Endothelial cell of umbilical vein (primary cell): ENCODE data around the gene GRID2. TPM values are rescaled to one million over a fixed set of nuclear protein-coding genes. Genes with fewer than 3 reads are reported as not detected.

Experiments
- BruUV-seq: library from RNA; stranded (reverse); fragments of 400-500 nt; replicated peaks from 2 replicates; lab custom pipeline; 2021; lab: Mats Ljungman, UMichigan
- CTCF ChIA-PET: fragments of 300-600, 350-600 bp; sonication (Branson Sonifier 250); formaldehyde crosslinking; loops from one replicate; lab custom pipeline; 2021; ENCODE audit warnings: antibody characterized with exemption, inconsistent platforms; lab: Charles Lee
- POLR2A ChIA-PET: fragments of 300-600, 350-600 bp; sonication (Branson Sonifier 250); formaldehyde crosslinking; loops from one replicate; lab custom pipeline; 2021; ENCODE audit warnings: antibody characterized with exemption, inconsistent platforms; lab: Charles Lee
- DNase-seq: peaks from one replicate; pipeline ENCODE4 v3.0.0-alpha.2; 2011; ENCODE audit warnings: low read depth, low spot score
- FAIRE-seq: peaks from 2 replicates; lab custom pipeline; 2011; peaks lifted over from hg19 to GRCh38; lab: Jason Lieb, UNC
- H2AFZ ChIP-seq: 2 replicates; pipeline ENCODE4 v1.6.0; 2012; ENCODE audit warnings: low read depth, low read length, control low read depth, inconsistent platforms
- H3K27ac ChIP-seq: 2 replicates; pipeline ENCODE4 v1.5.1; 2011; ENCODE audit warnings: low read depth, mild to moderate bottlenecking, control low read depth, low read length, moderate library complexity; ENCODE audit not compliant: insufficient read depth
- H3K27me3 ChIP-seq, 2 experiments: 2 replicates each; pipeline versions ENCODE4 v1.6.0 to v1.6.1; 2011; ENCODE audit warnings: low read length in 2 of 2, mixed read lengths in 1 of 2; ENCODE audit not compliant: control insufficient read depth in 2 of 2, insufficient read depth in 2 of 2
- H3K36me3 ChIP-seq, 2 experiments: 2 replicates in 1 of 2; 3 replicates in 1 of 2; pipeline ENCODE4 v1.5.1; 2011; ENCODE audit warnings: low read length in 2 of 2, mild to moderate bottlenecking in 1 of 2, moderate library complexity in 1 of 2; ENCODE audit not compliant: control insufficient read depth in 2 of 2, insufficient read depth in 2 of 2; ENCODE audit errors: extremely low read depth in 1 of 2
- H3K4me1 ChIP-seq: 3 replicates; pipeline ENCODE4 v1.5.1; 2011; ENCODE audit warnings: mild to moderate bottlenecking, low read length; ENCODE audit not compliant: control insufficient read depth, insufficient read depth; ENCODE audit errors: extremely low read depth
- H3K4me2 ChIP-seq: 2 replicates; pipeline ENCODE4 v1.6.1; 2011; ENCODE audit warnings: low read length, control low read depth, mixed read lengths; ENCODE audit not compliant: insufficient read depth
- H3K4me3 ChIP-seq, 3 experiments: fragments of 200-600 bp in 1 of 3; sonication (generic), shearing (Covaris generic) in 1 of 3; replicated peaks in 1 of 3; 2 replicates each; pipeline ENCODE4 v1.5.1; 2011 to 2016; ENCODE audit warnings: control low read depth in 3 of 3, low read length in 3 of 3, mild to moderate bottlenecking in 2 of 3, inconsistent platforms in 1 of 3, low read depth in 1 of 3, moderate library complexity in 1 of 3; ENCODE audit not compliant: insufficient read depth in 1 of 3
- H3K79me2 ChIP-seq: 2 replicates; pipeline ENCODE4 v1.6.0; 2012; ENCODE audit warnings: low read length, inconsistent platforms; ENCODE audit not compliant: control insufficient read depth, insufficient read depth
- H3K9ac ChIP-seq: replicated peaks from 2 replicates; pipeline ENCODE3; 2011; ENCODE audit warnings: low read length, control low read depth; ENCODE audit not compliant: insufficient read depth; ENCODE audit errors: extremely low read depth
- H3K9me1 ChIP-seq: replicated peaks from 3 replicates; pipeline ENCODE4 v1.6.0; 2011; ENCODE audit warnings: mild to moderate bottlenecking, low read length; ENCODE audit not compliant: control insufficient read depth, insufficient read depth; ENCODE audit errors: extremely low read depth
- H3K9me3 ChIP-seq: replicated peaks from 2 replicates; pipeline ENCODE4 v1.5.1; 2012; ENCODE audit warnings: low read length, inconsistent platforms; ENCODE audit not compliant: control insufficient read depth, insufficient read depth
- H4K20me1 ChIP-seq: replicated peaks from 2 replicates; pipeline ENCODE3; 2011; ENCODE audit warnings: mild to moderate bottlenecking, low read length; ENCODE audit not compliant: control insufficient read depth, insufficient read depth; ENCODE audit errors: extremely low read depth
- EZH2 ChIP-seq: IDR thresholded peaks from 2 replicates; pipeline ENCODE4 v1.6.1; 2012; ENCODE audit warnings: borderline replicate concordance, low read depth, mild to moderate bottlenecking, moderate library complexity, low read length, inconsistent platforms; ENCODE audit not compliant: severe bottlenecking
- FOS ChIP-seq: IDR thresholded peaks from 2 replicates; pipeline ENCODE4 v1.6.1; 2011; ENCODE audit warnings: mild to moderate bottlenecking, low read length, moderate library complexity, borderline replicate concordance; ENCODE audit not compliant: insufficient read depth
- GATA2 ChIP-seq: IDR thresholded peaks from 2 replicates; pipeline ENCODE4 v1.7.0; 2011; ENCODE audit warnings: low read depth, mild to moderate bottlenecking, moderate library complexity, mixed read lengths, low read length; ENCODE audit not compliant: insufficient read length, insufficient read depth
- JUN ChIP-seq: IDR thresholded peaks from 2 replicates; pipeline ENCODE4 v1.6.1; 2011; ENCODE audit warnings: borderline replicate concordance, low read depth; ENCODE audit not compliant: insufficient read length, insufficient read depth
- MYC ChIP-seq: IDR thresholded peaks from one replicate; pipeline ENCODE4 v1.6.1; 2011; ENCODE audit warnings: mild to moderate bottlenecking, low read depth, low read length
- POLR2A ChIP-seq: IDR thresholded peaks from 2 replicates; pipeline ENCODE4 v1.6.1; 2012; ENCODE audit warnings: low read depth, mild to moderate bottlenecking, control low read depth, low read length
- POLR2AphosphoS5 ChIP-seq: IDR thresholded peaks from 2 replicates; pipeline ENCODE4 v1.6.1; 2012; ENCODE audit warnings: low read depth, mild to moderate bottlenecking, control low read depth, low read length, moderate library complexity; ENCODE audit not compliant: insufficient read depth
- dilution Hi-C: fragments of 300-500 bp; cut with MboI; formaldehyde crosslinking; loops from one replicate; pipeline ENCODE4 v1.15.0; 2019; ENCODE audit warnings: low sequenced_read_pairs; ENCODE audit not compliant: extremely low pct_ligation_motif_present
- intact Hi-C: fragments of 100-400 bp; cut with micrococcal nuclease; formaldehyde crosslinking; loops from one replicate; pipeline ENCODE4 v1.10.0; 2022
- polyA plus RNA-seq, 4 experiments: library from polyadenylated mRNA; depleted of rRNA in 3 of 4; stranded (reverse) in 3 of 4; unstranded in 1 of 4; fragments of >200 nt; gene quantifications; 2 replicates each; pipeline versions ENCODE4 v1.2.1 to v1.2.3, GENCODE V29; 2011 to 2012; ENCODE audit warnings: missing spikeins in 1 of 4
- total RNA-seq: library from RNA; stranded (reverse); gene quantifications from 2 replicates; pipeline ENCODE4 v1.2.3, GENCODE V29; 2021
- TF ChIP-seq, protein P1 (sequence below), 2 donors: IDR thresholded peaks; 1 replicate in 1 of 2; 2 replicates in 1 of 2; pipeline ENCODE4 v1.5.1; 2011; ENCODE audit warnings: low read length in 2 of 2, mild to moderate bottlenecking in 2 of 2, moderate library complexity in 2 of 2, control low read depth in 1 of 2, inconsistent platforms in 1 of 2, low read depth in 1 of 2; ENCODE audit not compliant: insufficient read depth in 1 of 2; ENCODE audit errors: extremely low read depth in 1 of 2
- TF ChIP-seq, protein P2 (sequence below): IDR thresholded peaks from 2 replicates; pipeline ENCODE4 v1.6.1; 2011; ENCODE audit not compliant: insufficient read depth, insufficient read length

The GRID2 gene
- total and polyA plus RNA-seq, 2 donors (not counting 3 experiments of a cell fraction or from before 2014, with no cell fraction given): not detected

DNA sequence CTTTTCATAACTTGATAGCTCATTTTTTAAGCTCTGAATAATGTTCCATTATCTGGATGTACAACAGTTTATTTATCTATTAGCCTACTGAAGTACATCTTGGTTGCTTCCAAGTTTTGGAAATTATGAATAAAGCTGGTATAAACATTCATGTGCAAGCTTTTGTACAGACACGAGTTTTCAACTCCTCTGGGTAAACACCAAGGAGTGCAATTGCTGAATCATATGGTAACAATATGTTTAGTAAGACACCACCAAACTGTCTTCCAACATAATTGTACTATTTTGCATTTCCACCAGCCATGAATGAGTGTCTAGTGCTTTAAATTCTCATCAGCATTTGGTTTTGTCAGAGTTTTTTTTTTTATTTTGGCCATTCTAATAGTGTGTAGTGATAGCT, 1258.1 kb downstream of the GRID2 start:
- Histone ChIP-seq H2AFZ (no peak overlapping the region), H3K4me1 (no peaks in the 10 kb centered on the region), H3K4me2 (no peak overlapping the region), H4K20me1 (no peaks in the 10 kb centered on the region), H3K9ac (no peak overlapping the region), H3K79me2 (no peaks in the 10 kb centered on the region), H3K9me3 (no peaks in the 10 kb centered on the region), H3K36me3 (no peaks in the 10 kb centered on the region), H3K27me3 (no peaks in the 10 kb centered on the region), H3K4me3 (no peak overlapping the region), H3K9me1 (no peaks in the 10 kb centered on the region), H3K27ac (no peak overlapping the region)
- BruUV-seq: no TSS peak
- ChIA-PET CTCF (no interaction called here), POLR2A (interaction anchor here (0.6 kb wide), 1 partner anchor 9 kb away, joined by 5 read pairs; no protein-coding TSS in a partner anchor)
- TF ChIP-seq MYC (no peak), GATA2 (no peak)
- TF ChIP-seq, protein P1, sequence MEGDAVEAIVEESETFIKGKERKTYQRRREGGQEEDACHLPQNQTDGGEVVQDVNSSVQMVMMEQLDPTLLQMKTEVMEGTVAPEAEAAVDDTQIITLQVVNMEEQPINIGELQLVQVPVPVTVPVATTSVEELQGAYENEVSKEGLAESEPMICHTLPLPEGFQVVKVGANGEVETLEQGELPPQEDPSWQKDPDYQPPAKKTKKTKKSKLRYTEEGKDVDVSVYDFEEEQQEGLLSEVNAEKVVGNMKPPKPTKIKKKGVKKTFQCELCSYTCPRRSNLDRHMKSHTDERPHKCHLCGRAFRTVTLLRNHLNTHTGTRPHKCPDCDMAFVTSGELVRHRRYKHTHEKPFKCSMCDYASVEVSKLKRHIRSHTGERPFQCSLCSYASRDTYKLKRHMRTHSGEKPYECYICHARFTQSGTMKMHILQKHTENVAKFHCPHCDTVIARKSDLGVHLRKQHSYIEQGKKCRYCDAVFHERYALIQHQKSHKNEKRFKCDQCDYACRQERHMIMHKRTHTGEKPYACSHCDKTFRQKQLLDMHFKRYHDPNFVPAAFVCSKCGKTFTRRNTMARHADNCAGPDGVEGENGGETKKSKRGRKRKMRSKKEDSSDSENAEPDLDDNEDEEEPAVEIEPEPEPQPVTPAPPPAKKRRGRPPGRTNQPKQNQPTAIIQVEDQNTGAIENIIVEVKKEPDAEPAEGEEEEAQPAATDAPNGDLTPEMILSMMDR (IDR thresholded peaks at IDR 0.05; ENCODE audit: extremely low read depth in 1 of 2, insufficient read depth in 1 of 2, low read depth in 1 of 2, low read length in 2 of 2): no peak
- intact Hi-C loops (no loop called here), dilution Hi-C loops (no loop called here)
- FAIRE-seq: no peak
- DNase-seq: no peak

DNA sequence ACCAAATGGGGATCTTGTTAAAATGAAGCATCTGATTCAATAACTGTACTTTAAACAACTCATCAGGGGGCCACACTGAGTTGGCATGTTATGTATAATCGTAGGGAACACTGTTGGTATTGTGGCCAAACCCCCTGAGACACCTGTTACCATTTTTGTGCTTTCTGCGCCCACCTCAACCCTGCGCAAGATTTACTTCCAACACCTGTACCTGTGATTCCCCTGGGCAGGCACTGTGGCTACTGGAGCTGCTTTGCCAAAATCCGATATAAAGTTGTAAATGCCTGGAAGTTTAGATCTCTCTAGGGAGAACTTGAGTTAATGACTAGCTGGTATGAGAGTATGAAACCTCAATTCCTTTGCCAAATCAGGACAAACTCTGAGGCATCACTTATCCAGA, 1265.0 kb downstream of the GRID2 start:
- intact Hi-C loops: no loop called here
- TF ChIP-seq GATA2: no peak
- TF ChIP-seq, protein P1 (IDR thresholded peaks at IDR 0.05; ENCODE audit: extremely low read depth in 1 of 2, insufficient read depth in 1 of 2, low read depth in 1 of 2, low read length in 2 of 2): no peak
- TF ChIP-seq EZH2: no peak
- no peak for TF ChIP-seq JUN
- no peak for TF ChIP-seq POLR2A
- TF ChIP-seq, protein P2, sequence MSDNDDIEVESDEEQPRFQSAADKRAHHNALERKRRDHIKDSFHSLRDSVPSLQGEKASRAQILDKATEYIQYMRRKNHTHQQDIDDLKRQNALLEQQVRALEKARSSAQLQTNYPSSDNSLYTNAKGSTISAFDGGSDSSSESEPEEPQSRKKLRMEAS: no peak
- TF ChIP-seq MYC: no peak
- no peak for TF ChIP-seq FOS
- TF ChIP-seq POLR2AphosphoS5: no peak

More for the DNA sequence above, 1265.0 kb downstream of the GRID2 start:
- no peak overlapping the region for H3K4me2 ChIP-seq
- FAIRE-seq: no peak
- H3K4me3 ChIP-seq: no peak overlapping the region
- H3K9ac ChIP-seq: no peak overlapping the region
- no peaks in the 10 kb centered on the region for H3K36me3 ChIP-seq
- POLR2A ChIA-PET: no interaction called here
- no peak overlapping the region for H3K27ac ChIP-seq
- no peak overlapping the region for H2AFZ ChIP-seq
- DNase-seq: no peak
- no peaks in the 10 kb centered on the region for H3K79me2 ChIP-seq
- H3K4me1 ChIP-seq: no peaks in the 10 kb centered on the region
- CTCF ChIA-PET: no interaction called here
- H4K20me1 ChIP-seq: no peaks in the 10 kb centered on the region
- no TSS peak for BruUV-seq
- no peaks in the 10 kb centered on the region for H3K9me1 ChIP-seq
- no peaks in the 10 kb centered on the region for H3K27me3 ChIP-seq
- dilution Hi-C loops: no loop called here
- no peaks in the 10 kb centered on the region for H3K9me3 ChIP-seq
